ENCODE data around the gene BLMH.

DNA sequence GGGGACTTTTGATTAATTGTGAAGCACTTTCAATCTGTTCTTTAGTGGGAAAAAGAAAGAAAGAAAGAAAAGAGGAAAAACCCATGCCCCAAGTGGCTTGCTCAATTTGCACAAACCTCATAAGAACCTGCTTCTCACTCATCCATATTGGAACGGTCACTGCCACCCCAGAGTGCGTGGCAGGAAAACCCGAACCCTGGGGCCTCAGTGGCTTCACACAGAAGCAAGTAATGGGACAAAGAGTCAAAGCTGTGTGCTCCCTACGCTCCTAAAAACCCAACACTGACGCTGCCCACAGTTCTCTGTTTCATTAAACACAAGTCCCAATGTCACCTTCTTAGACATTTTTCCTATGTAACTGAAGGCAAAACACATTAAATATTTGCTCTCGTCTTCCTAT is 57.4 kb downstream of the BLMH start:
- TF ChIP-seq, protein P1, sequence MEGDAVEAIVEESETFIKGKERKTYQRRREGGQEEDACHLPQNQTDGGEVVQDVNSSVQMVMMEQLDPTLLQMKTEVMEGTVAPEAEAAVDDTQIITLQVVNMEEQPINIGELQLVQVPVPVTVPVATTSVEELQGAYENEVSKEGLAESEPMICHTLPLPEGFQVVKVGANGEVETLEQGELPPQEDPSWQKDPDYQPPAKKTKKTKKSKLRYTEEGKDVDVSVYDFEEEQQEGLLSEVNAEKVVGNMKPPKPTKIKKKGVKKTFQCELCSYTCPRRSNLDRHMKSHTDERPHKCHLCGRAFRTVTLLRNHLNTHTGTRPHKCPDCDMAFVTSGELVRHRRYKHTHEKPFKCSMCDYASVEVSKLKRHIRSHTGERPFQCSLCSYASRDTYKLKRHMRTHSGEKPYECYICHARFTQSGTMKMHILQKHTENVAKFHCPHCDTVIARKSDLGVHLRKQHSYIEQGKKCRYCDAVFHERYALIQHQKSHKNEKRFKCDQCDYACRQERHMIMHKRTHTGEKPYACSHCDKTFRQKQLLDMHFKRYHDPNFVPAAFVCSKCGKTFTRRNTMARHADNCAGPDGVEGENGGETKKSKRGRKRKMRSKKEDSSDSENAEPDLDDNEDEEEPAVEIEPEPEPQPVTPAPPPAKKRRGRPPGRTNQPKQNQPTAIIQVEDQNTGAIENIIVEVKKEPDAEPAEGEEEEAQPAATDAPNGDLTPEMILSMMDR (IDR thresholded peaks at IDR 0.05; ENCODE audit: low read depth, low read length) = no peak
- TF ChIP-seq POLR2A (IDR thresholded peaks at IDR 0.05; ENCODE audit: extremely low read depth, insufficient read length) (no peak), MYC (IDR thresholded peaks at IDR 0.05; ENCODE audit: low read depth, low read length) (no peak)
- TF ChIP-seq, protein P2, sequence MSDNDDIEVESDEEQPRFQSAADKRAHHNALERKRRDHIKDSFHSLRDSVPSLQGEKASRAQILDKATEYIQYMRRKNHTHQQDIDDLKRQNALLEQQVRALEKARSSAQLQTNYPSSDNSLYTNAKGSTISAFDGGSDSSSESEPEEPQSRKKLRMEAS (IDR thresholded peaks at IDR 0.05; ENCODE audit: low read depth, low read length) = no peak
